HepG2 (cell line): ENCODE measurements around the gene GLIS2. TPM values are rescaled to one million over a fixed set of nuclear protein-coding genes. Genes with fewer than 3 reads are reported as not detected.

ENCODE experiments used
- ATAC-seq: fragments of 200-7000 bp; cut with Tn5 transposase; 3 replicates; pipeline ENCODE4 v1.9.1; 2020; ENCODE audit warnings: mild to moderate bottlenecking, moderate library complexity
- BruUV-seq: library from RNA; stranded (reverse); fragments of 400-500 nt; replicated peaks from 2 replicates; lab custom pipeline; 2021; lab: Mats Ljungman, UMichigan
- CTCF ChIA-PET: fragments of 300-600 bp; formaldehyde crosslinking; extraction: SDS; loops from one replicate; lab custom pipeline; 2021; ENCODE audit warnings: low total read pairs, inconsistent platforms, low intra/inter-chr PET ratio; lab: Yijun Ruan, JAX
- POLR2A ChIA-PET: fragments of 350-600 bp; sonication (Branson Sonifier 250); formaldehyde crosslinking; loops from one replicate; lab custom pipeline; 2020; ENCODE audit warnings: antibody characterized with exemption, inconsistent platforms; lab: Yijun Ruan, JAX
- DNase-seq: peaks from one replicate; pipeline ENCODE4 v3.0.0-alpha.2; 2015; ENCODE audit warnings: low spot score
- FAIRE-seq: peaks from 3 replicates; lab custom pipeline; 2011; peaks lifted over from hg19 to GRCh38; lab: Jason Lieb, UNC
- H2AFZ ChIP-seq: one replicate; pipeline ENCODE4 v1.6.1; 2011; ENCODE audit warnings: low read length, inconsistent platforms
- H3K27ac ChIP-seq: fragments of 300-600 bp; 3 replicates; pipeline ENCODE4 v1.8.0; 2011; ENCODE audit warnings: mixed run types, mild to moderate bottlenecking, mixed read lengths, low read length, inconsistent platforms; ENCODE audit not compliant: insufficient read depth; ENCODE audit errors: extremely low read length
- H3K27me3 ChIP-seq, 2 experiments: fragments of 200-600 bp in 1 of 2; 2 replicates in 1 of 2; 3 replicates in 1 of 2; pipeline versions ENCODE4 v1.6.0 to v1.8.0; 2011; ENCODE audit warnings: low read length in 2 of 2, mild to moderate bottlenecking in 2 of 2, moderate library complexity in 2 of 2, inconsistent platforms in 1 of 2; ENCODE audit not compliant: insufficient read depth in 2 of 2, control insufficient read depth in 1 of 2
- H3K36me3 ChIP-seq, 2 experiments: fragments of 200-600 bp in 1 of 2; replicated peaks in 1 of 2; 2 replicates in 1 of 2; 3 replicates in 1 of 2; pipeline versions ENCODE4 v1.5.1 to v1.8.0; 2011; ENCODE audit warnings: low read length in 2 of 2, inconsistent platforms in 1 of 2; ENCODE audit not compliant: insufficient read depth in 2 of 2, control insufficient read depth in 1 of 2
- H3K4me1 ChIP-seq: 2 replicates; pipeline ENCODE4 v1.5.1; 2012; ENCODE audit warnings: low read length, inconsistent platforms; ENCODE audit not compliant: insufficient read depth
- H3K4me2 ChIP-seq: 2 replicates; pipeline ENCODE4 v1.6.0; 2011; ENCODE audit warnings: low read depth, low read length, inconsistent platforms
- H3K4me3 ChIP-seq, 3 experiments: fragments of 200-600 bp in 1 of 3; sonication (generic), shearing (Covaris generic) in 1 of 3; replicated peaks in 1 of 3; 2 replicates each; pipeline ENCODE4 v1.5.1; 2011 to 2016; ENCODE audit warnings: low read length in 3 of 3, inconsistent platforms in 2 of 3, low read depth in 2 of 3, mild to moderate bottlenecking in 2 of 3, control low read depth in 1 of 3, mixed read lengths in 1 of 3; ENCODE audit not compliant: insufficient read depth in 1 of 3
- H3K79me2 ChIP-seq: one replicate; pipeline ENCODE4 v1.6.1; 2011; ENCODE audit warnings: low read length, inconsistent platforms; ENCODE audit not compliant: insufficient read depth
- H3K9ac ChIP-seq: 2 replicates; pipeline ENCODE4 v1.6.0; 2011; ENCODE audit warnings: mild to moderate bottlenecking, low read depth, low read length, inconsistent platforms; ENCODE audit not compliant: insufficient read depth
- H3K9me3 ChIP-seq: 2 replicates; pipeline ENCODE4 v1.5.1; 2012; ENCODE audit warnings: mild to moderate bottlenecking, low read length
- H4K20me1 ChIP-seq: 2 replicates; pipeline ENCODE4 v1.6.0; 2011; ENCODE audit warnings: inconsistent platforms, mild to moderate bottlenecking, low read length, moderate library complexity; ENCODE audit not compliant: insufficient read depth
- BCL6 ChIP-seq: IDR thresholded peaks from 2 replicates; pipeline ENCODE4 v1.6.1; 2016; ENCODE audit warnings: missing genetic modification reagents, missing compliant biosample characterization
- CBFB ChIP-seq: sonication (generic); formaldehyde crosslinking; IDR thresholded peaks from 2 replicates; pipeline ENCODE4 v1.4.0; 2020; ENCODE audit warnings: missing genetic modification reagents
- GABPA ChIP-seq, 2 experiments: IDR thresholded peaks; 2 replicates each; pipeline ENCODE4 v1.6.1; 2011 to 2016; ENCODE audit warnings: low read depth in 2 of 2, low read length in 1 of 2, missing biosample characterization in 1 of 2, missing genetic modification characterization in 1 of 2
- KDM5B ChIP-seq: sonication (generic); formaldehyde crosslinking; IDR thresholded peaks from 2 replicates; pipeline ENCODE4 v1.4.0; 2020; ENCODE audit warnings: missing genetic modification reagents, mild to moderate bottlenecking, borderline replicate concordance
- NCOA1 ChIP-seq: sonication (generic); formaldehyde crosslinking; IDR thresholded peaks from 2 replicates; pipeline ENCODE4 v1.9.0; 2021; ENCODE audit warnings: missing genetic modification reagents
- RARG ChIP-seq: sonication (generic); formaldehyde crosslinking; IDR thresholded peaks from 2 replicates; pipeline ENCODE4 v1.4.0; 2020; ENCODE audit warnings: low read depth, mild to moderate bottlenecking, missing genetic modification reagents
- RNF2 ChIP-seq: fragments of 450-650 bp; conservative IDR thresholded peaks from 2 replicates; pipeline ENCODE4 v1.6.1; 2016; ENCODE audit warnings: low read depth
- SALL1 ChIP-seq: sonication (generic); formaldehyde crosslinking; IDR thresholded peaks from 2 replicates; pipeline ENCODE4 v1.8.0; 2022; ENCODE audit warnings: mild to moderate bottlenecking, missing genetic modification reagents
- SNRNP70 ChIP-seq: fragments of 200-400 bp; formaldehyde crosslinking; IDR thresholded peaks from 2 replicates; pipeline ENCODE4 v1.6.1; 2017; ENCODE audit warnings: mild to moderate bottlenecking, low read depth, low read length, moderate library complexity
- WIZ ChIP-seq: sonication (generic); formaldehyde crosslinking; IDR thresholded peaks from 2 replicates; pipeline ENCODE4 v1.5.1; 2020; ENCODE audit warnings: mild to moderate bottlenecking, missing genetic modification reagents
- ZBTB7B ChIP-seq: sonication (generic); formaldehyde crosslinking; IDR thresholded peaks from 2 replicates; pipeline ENCODE4 v1.4.0; 2020; ENCODE audit warnings: missing genetic modification reagents
- ZC3H4 ChIP-seq: sonication (generic); formaldehyde crosslinking; IDR thresholded peaks from 2 replicates; pipeline ENCODE4 v1.4.0; 2020; ENCODE audit warnings: missing genetic modification reagents, borderline replicate concordance
- ZNF354B ChIP-seq: sonication (generic); formaldehyde crosslinking; IDR thresholded peaks from 2 replicates; pipeline ENCODE4 v1.8.0; 2022; ENCODE audit warnings: mild to moderate bottlenecking, missing genetic modification reagents
- ZNF652 ChIP-seq: IDR thresholded peaks from 2 replicates; pipeline ENCODE4 v1.6.1; 2016; ENCODE audit warnings: low read depth, borderline replicate concordance
- ZSCAN29 ChIP-seq: sonication (generic); formaldehyde crosslinking; conservative IDR thresholded peaks from 2 replicates; pipeline ENCODE4 v1.4.0; 2020; ENCODE audit warnings: mild to moderate bottlenecking, missing genetic modification reagents
- WGBS: methylation state at CpG from one replicate; pipeline ENCODE4 v1.1.6; 2017; ENCODE audit warnings: low lambda C conversion rate; 5-methylcytosine and 5-hydroxymethylcytosine counted together
- in situ Hi-C: cut with HindIII; loops from 2 replicates; pipeline ENCODE4 v1.10.0; 2017; ENCODE audit warnings: low pct_unique_long_range_greater_than_20kb; ENCODE audit not compliant: extremely low pct_ligation_motif_present
- intact Hi-C: fragments of 100-400 bp; cut with micrococcal nuclease; formaldehyde crosslinking; loops from one replicate; pipeline ENCODE4 v1.10.0; 2022; ENCODE audit not compliant: unreplicated experiment
- polyA plus RNA-seq, 8 experiments: library from polyadenylated mRNA; depleted of rRNA in 3 of 8; stranded (reverse) in 7 of 8; unstranded in 1 of 8; fragments of >200 nt; fragmentation: Illumina TruSeq in 4 of 8; extraction: Trizol in 4 of 8; gene quantifications; 2 replicates each; pipeline versions ENCODE4 v1.2.1 to v1.2.3, GENCODE V29; 2011 to 2016; ENCODE audit warnings: low read depth in 4 of 8, missing spikeins in 1 of 8, mixed read lengths in 1 of 8; ENCODE audit not compliant: insufficient read depth in 1 of 8
- total RNA-seq, 5 experiments: library from RNA; depleted of rRNA; stranded (reverse); fragments of >200 nt; fragmentation: Illumina TruSeq; extraction: Trizol; gene quantifications; 2 replicates each; pipeline ENCODE4 v1.2.3, GENCODE V29; 2016; ENCODE audit warnings: low read depth in 1 of 5
- TF ChIP-seq, protein P1 (sequence below): sonication (generic); formaldehyde crosslinking; IDR thresholded peaks from 2 replicates; pipeline ENCODE4 v1.5.0; 2020; ENCODE audit warnings: missing genetic modification reagents, mild to moderate bottlenecking, borderline replicate concordance
- TF ChIP-seq, protein P2 (sequence below): sonication (generic); formaldehyde crosslinking; IDR thresholded peaks from 2 replicates; pipeline ENCODE4 v1.8.0; 2022; ENCODE audit warnings: mild to moderate bottlenecking, missing genetic modification reagents; ENCODE audit not compliant: insufficient replicate concordance

Gene GLIS2
- total and polyA plus RNA-seq, 2 of the 13 experiments (the other 11 are each of a cell fraction or from before 2014, with no cell fraction given), result 0.28 to 0.29 TPM

- no TSS peak for BruUV-seq
- peaks cover 81% of the 10 kb centered on the region for H3K4me1 ChIP-seq
- 4% methylated on average over 31 of the region's 43 CpGs for WGBS
- TF ChIP-seq ZNF354B (CRISPR knock-in tag) (no peak), WIZ (CRISPR knock-in tag) (no peak), SALL1 (CRISPR knock-in tag) (peak; percentile 42; the same call in 1 of the 2 replicates), KDM5B (CRISPR knock-in tag) (0 out of 2 replicates have a peak, but pooled peaks have one; percentile 43), RNF2 (0 out of 2 replicates have a peak, but pooled peaks have one; percentile 24), ZSCAN29 (CRISPR knock-in tag) (0 out of 2 replicates have a peak, but pooled peaks have one; percentile 28), ZBTB7B (CRISPR knock-in tag) (peak; percentile 83), NCOA1 (0 out of 2 replicates have a peak, but pooled peaks have one; percentile 71), CBFB (CRISPR knock-in tag) (peak; percentile 39; the same call in 1 of the 2 replicates), RARG (CRISPR knock-in tag) (no peak), SNRNP70 (no peak), BCL6 (CRISPR knock-in tag) (0 out of 2 replicates have a peak, but pooled peaks have one; percentile 4), ZNF652 (no peak), ZC3H4 (no peak), GABPA (IDR thresholded peaks at IDR 0.05; ENCODE audit: low read depth, low read length) (no peak), GABPA (CRISPR knock-in tag; IDR thresholded peaks at IDR 0.05; ENCODE audit: low read depth) (peak; percentile 37; the same call in 1 of the 2 replicates)
- TF ChIP-seq, protein P1, sequence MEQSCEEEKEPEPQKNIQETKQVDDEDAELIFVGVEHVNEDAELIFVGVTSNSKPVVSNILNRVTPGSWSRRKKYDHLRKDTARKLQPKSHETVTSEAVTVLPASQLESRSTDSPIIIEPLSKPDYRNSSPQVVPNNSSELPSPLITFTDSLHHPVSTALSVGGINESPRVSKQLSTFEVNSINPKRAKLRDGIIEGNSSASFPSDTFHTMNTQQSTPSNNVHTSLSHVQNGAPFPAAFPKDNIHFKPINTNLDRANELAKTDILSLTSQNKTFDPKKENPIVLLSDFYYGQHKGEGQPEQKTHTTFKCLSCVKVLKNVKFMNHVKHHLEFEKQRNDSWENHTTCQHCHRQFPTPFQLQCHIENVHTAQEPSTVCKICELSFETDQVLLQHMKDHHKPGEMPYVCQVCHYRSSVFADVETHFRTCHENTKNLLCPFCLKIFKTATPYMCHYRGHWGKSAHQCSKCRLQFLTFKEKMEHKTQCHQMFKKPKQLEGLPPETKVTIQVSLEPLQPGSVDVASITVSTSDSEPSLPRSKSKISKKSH (CRISPR knock-in tag), result 0 out of 2 replicates have a peak, but pooled peaks have one; percentile 28
- TF ChIP-seq, protein P2, sequence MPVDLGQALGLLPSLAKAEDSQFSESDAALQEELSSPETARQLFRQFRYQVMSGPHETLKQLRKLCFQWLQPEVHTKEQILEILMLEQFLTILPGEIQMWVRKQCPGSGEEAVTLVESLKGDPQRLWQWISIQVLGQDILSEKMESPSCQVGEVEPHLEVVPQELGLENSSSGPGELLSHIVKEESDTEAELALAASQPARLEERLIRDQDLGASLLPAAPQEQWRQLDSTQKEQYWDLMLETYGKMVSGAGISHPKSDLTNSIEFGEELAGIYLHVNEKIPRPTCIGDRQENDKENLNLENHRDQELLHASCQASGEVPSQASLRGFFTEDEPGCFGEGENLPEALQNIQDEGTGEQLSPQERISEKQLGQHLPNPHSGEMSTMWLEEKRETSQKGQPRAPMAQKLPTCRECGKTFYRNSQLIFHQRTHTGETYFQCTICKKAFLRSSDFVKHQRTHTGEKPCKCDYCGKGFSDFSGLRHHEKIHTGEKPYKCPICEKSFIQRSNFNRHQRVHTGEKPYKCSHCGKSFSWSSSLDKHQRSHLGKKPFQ (CRISPR knock-in tag), result peak; percentile 33
Measured at GRCh38 chr16:4313563-4314531, 2.0 kb upstream of the GLIS2 start.

More at GRCh38 chr16:4313563-4314531, 2.0 kb upstream of the GLIS2 start:
- Histone ChIP-seq H3K27me3 (peaks cover 3 to 25% of the 10 kb centered on the region in 2 experiments; a peak in 4 of 5 replicates), H3K9me3 (no peaks in the 10 kb centered on the region), H3K79me2 (no peaks in the 10 kb centered on the region), H3K4me2 (peak overlapping the region; percentile 63), H3K4me3 (peak overlapping the region in 1 of 3 experiments; percentile 48; a peak in 1 of 6 replicates), H3K27ac (no peak overlapping the region), H2AFZ (no peak overlapping the region), H3K36me3 (no peaks in the 10 kb centered on the region), H3K9ac (no peak overlapping the region), H4K20me1 (0 out of 2 replicates have a peak, but pooled peaks cover 3% of the 10 kb centered on the region)
- intact Hi-C loops, result loop anchor here (1.0 kb wide), 2 partner anchors 16 to 24 kb away; no protein-coding TSS in a partner anchor
- ATAC-seq (peak; percentile 84), DNase-seq (peak; percentile 92), FAIRE-seq (peak; percentile 92)
- in situ Hi-C loops, result no loop called here
- ChIA-PET CTCF (interaction anchor here (0.7 to 6.7 kb wide), 5 partner anchors 11 to 89 kb away, joined by 3 to 69 read pairs (median 4); no protein-coding TSS in a partner anchor), POLR2A (interaction anchor here (1.4 to 3.3 kb wide), 3 partner anchors 10 to 40 kb away, joined by 3 to 11 read pairs (median 11); no protein-coding TSS in a partner anchor)
